K562 (cell line): Measurements from ENCODE around the gene C1QTNF5. TPM values are rescaled to one million over a fixed set of nuclear protein-coding genes. Genes with fewer than 3 reads are reported as not detected.

ENCODE experiments used
- HDAC8 ChIP-seq: fragments of 450-650 bp; IDR thresholded peaks from 2 replicates; pipeline ENCODE4 v1.6.1; 2016; ENCODE audit warnings: mild to moderate bottlenecking, missing genetic modification characterization, moderate library complexity, missing compliant biosample characterization
- NR1H2 ChIP-seq: sonication (generic); formaldehyde crosslinking; IDR thresholded peaks from 2 replicates; pipeline ENCODE4 v1.4.0; 2020; ENCODE audit warnings: mild to moderate bottlenecking, missing genetic modification reagents
- PPARD ChIP-seq: fragments of 250-450 bp; sonication (Bioruptor Pico); IDR thresholded peaks from 2 replicates; pipeline ENCODE4 v1.8.0; 2022; ENCODE audit warnings: inconsistent platforms, mild to moderate bottlenecking, moderate library complexity
- TAL1 ChIP-seq: fragments of 450-650 bp; IDR thresholded peaks from 2 replicates; pipeline ENCODE4 v1.6.1; 2016; ENCODE audit warnings: mild to moderate bottlenecking
- THRAP3 ChIP-seq: fragments of 450-650 bp; IDR thresholded peaks from 2 replicates; pipeline ENCODE4 v1.6.1; 2016; ENCODE audit warnings: mild to moderate bottlenecking, inconsistent platforms, borderline replicate concordance
- ZBTB8A ChIP-seq: fragments of 450-650 bp; IDR thresholded peaks from 2 replicates; pipeline ENCODE4 v1.6.1; 2018; ENCODE audit warnings: mild to moderate bottlenecking, moderate library complexity; ENCODE audit not compliant: partially characterized antibody
- ZNF12 ChIP-seq: sonication (generic); formaldehyde crosslinking; IDR thresholded peaks from 2 replicates; pipeline ENCODE4 v1.4.0; 2020; ENCODE audit warnings: mild to moderate bottlenecking, missing genetic modification reagents
- ZNF146 ChIP-seq: IDR thresholded peaks from one replicate; pipeline ENCODE4 v1.6.1; 2018; ENCODE audit warnings: missing compliant biosample characterization; ENCODE audit not compliant: unreplicated experiment
- ZNF41 ChIP-seq: fragments of 250-450 bp; sonication (Bioruptor Pico); conservative IDR thresholded peaks from 2 replicates; pipeline ENCODE4 v1.4.0; 2020; ENCODE audit warnings: mild to moderate bottlenecking
- polyA plus RNA-seq, 8 experiments: library from polyadenylated mRNA; depleted of rRNA in 4 of 8; stranded (reverse) in 5 of 8; unstranded in 3 of 8; fragments of >200 nt; fragmentation: Nextera tagmentation in 2 of 8; fragmentation: Illumina TruSeq in 1 of 8; extraction: Ambion mirVana in 2 of 8; extraction: Trizol in 1 of 8; gene quantifications; 2 replicates each; pipeline versions ENCODE4 v1.2.1 to v1.2.3, GENCODE V29; 2011 to 2014; ENCODE audit warnings: inconsistent platforms in 1 of 8, missing spikeins in 1 of 8
- total RNA-seq, 7 experiments: library from RNA; depleted of rRNA in 6 of 7; stranded (reverse); fragments of >200 nt in 6 of 7; fragmentation: Illumina TruSeq in 2 of 7; extraction: Trizol in 2 of 7; gene quantifications; 2 replicates each; pipeline versions ENCODE4 v1.2.1 to v1.2.3, GENCODE V29; 2011 to 2021; ENCODE audit warnings: low replicate concordance in 1 of 7
- TF ChIP-seq, protein P1 (sequence below): fragments of 450-650 bp; IDR thresholded peaks from 2 replicates; pipeline ENCODE4 v1.6.1; 2016; ENCODE audit warnings: mild to moderate bottlenecking, moderate library complexity
- TF ChIP-seq, protein P2 (sequence below): IDR thresholded peaks from 2 replicates; pipeline ENCODE4 v1.6.1; 2011; ENCODE audit warnings: borderline replicate concordance, low read depth, mild to moderate bottlenecking, moderate library complexity, low read length; ENCODE audit not compliant: insufficient read depth, poor library complexity, severe bottlenecking

The C1QTNF5 gene
- total and polyA plus RNA-seq, 9 of the 15 experiments (the other 6 are each of a cell fraction or from before 2014, with no cell fraction given) = 0.07 to 0.76 (median 0.24) TPM; not detected in 1

DNA sequence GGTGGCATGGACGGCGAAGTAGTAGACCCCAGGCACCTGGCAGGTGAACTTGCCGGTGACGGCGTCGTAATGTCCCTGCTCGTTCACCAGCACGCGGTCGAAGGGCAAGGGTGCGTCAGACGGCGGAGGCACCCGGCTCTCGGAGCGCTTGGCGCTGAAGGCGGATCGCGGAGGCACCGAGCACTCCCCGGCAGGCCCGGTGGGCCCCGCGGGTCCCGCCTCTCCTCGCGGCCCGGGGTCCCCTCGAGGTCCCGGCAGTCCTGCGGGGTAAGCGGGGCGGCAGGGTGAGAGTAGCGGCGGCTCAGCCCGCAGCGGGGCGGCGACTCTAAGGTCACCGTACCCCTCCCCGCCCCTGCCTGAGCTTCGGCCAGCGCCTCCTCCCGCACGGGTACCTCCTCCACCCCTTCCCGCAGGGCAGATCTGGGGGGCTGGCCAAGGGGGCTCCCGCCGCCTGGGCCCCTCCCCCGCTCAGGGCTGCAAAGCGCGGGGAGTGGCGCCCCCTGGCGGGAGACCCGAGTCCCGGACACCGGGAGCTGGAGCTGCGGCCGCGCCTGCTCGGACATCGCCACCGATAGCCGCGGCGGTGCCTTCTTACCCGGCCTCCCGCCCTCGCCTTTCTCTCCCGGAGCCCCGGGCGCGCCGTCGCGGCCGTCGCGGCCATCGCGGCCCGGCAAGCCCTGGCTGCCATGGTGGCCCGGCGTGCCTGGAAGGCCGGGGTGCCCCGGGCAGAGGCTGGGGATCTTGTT lies 921 bp downstream of the C1QTNF5 start (continued):
- TF ChIP-seq, protein P1, sequence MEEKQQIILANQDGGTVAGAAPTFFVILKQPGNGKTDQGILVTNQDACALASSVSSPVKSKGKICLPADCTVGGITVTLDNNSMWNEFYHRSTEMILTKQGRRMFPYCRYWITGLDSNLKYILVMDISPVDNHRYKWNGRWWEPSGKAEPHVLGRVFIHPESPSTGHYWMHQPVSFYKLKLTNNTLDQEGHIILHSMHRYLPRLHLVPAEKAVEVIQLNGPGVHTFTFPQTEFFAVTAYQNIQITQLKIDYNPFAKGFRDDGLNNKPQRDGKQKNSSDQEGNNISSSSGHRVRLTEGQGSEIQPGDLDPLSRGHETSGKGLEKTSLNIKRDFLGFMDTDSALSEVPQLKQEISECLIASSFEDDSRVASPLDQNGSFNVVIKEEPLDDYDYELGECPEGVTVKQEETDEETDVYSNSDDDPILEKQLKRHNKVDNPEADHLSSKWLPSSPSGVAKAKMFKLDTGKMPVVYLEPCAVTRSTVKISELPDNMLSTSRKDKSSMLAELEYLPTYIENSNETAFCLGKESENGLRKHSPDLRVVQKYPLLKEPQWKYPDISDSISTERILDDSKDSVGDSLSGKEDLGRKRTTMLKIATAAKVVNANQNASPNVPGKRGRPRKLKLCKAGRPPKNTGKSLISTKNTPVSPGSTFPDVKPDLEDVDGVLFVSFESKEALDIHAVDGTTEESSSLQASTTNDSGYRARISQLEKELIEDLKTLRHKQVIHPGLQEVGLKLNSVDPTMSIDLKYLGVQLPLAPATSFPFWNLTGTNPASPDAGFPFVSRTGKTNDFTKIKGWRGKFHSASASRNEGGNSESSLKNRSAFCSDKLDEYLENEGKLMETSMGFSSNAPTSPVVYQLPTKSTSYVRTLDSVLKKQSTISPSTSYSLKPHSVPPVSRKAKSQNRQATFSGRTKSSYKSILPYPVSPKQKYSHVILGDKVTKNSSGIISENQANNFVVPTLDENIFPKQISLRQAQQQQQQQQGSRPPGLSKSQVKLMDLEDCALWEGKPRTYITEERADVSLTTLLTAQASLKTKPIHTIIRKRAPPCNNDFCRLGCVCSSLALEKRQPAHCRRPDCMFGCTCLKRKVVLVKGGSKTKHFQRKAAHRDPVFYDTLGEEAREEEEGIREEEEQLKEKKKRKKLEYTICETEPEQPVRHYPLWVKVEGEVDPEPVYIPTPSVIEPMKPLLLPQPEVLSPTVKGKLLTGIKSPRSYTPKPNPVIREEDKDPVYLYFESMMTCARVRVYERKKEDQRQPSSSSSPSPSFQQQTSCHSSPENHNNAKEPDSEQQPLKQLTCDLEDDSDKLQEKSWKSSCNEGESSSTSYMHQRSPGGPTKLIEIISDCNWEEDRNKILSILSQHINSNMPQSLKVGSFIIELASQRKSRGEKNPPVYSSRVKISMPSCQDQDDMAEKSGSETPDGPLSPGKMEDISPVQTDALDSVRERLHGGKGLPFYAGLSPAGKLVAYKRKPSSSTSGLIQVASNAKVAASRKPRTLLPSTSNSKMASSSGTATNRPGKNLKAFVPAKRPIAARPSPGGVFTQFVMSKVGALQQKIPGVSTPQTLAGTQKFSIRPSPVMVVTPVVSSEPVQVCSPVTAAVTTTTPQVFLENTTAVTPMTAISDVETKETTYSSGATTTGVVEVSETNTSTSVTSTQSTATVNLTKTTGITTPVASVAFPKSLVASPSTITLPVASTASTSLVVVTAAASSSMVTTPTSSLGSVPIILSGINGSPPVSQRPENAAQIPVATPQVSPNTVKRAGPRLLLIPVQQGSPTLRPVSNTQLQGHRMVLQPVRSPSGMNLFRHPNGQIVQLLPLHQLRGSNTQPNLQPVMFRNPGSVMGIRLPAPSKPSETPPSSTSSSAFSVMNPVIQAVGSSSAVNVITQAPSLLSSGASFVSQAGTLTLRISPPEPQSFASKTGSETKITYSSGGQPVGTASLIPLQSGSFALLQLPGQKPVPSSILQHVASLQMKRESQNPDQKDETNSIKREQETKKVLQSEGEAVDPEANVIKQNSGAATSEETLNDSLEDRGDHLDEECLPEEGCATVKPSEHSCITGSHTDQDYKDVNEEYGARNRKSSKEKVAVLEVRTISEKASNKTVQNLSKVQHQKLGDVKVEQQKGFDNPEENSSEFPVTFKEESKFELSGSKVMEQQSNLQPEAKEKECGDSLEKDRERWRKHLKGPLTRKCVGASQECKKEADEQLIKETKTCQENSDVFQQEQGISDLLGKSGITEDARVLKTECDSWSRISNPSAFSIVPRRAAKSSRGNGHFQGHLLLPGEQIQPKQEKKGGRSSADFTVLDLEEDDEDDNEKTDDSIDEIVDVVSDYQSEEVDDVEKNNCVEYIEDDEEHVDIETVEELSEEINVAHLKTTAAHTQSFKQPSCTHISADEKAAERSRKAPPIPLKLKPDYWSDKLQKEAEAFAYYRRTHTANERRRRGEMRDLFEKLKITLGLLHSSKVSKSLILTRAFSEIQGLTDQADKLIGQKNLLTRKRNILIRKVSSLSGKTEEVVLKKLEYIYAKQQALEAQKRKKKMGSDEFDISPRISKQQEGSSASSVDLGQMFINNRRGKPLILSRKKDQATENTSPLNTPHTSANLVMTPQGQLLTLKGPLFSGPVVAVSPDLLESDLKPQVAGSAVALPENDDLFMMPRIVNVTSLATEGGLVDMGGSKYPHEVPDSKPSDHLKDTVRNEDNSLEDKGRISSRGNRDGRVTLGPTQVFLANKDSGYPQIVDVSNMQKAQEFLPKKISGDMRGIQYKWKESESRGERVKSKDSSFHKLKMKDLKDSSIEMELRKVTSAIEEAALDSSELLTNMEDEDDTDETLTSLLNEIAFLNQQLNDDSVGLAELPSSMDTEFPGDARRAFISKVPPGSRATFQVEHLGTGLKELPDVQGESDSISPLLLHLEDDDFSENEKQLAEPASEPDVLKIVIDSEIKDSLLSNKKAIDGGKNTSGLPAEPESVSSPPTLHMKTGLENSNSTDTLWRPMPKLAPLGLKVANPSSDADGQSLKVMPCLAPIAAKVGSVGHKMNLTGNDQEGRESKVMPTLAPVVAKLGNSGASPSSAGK = peak; percentile 97
- no peak for TF ChIP-seq NR1H2 (CRISPR knock-in tag)
- TF ChIP-seq TAL1 = no peak
- TF ChIP-seq ZNF146 (CRISPR knock-in tag) = no peak
- no peak for TF ChIP-seq PPARD (CRISPR knock-in tag)
- TF ChIP-seq ZNF12 = no peak
- no peak for TF ChIP-seq ZBTB8A
- TF ChIP-seq, protein P2, sequence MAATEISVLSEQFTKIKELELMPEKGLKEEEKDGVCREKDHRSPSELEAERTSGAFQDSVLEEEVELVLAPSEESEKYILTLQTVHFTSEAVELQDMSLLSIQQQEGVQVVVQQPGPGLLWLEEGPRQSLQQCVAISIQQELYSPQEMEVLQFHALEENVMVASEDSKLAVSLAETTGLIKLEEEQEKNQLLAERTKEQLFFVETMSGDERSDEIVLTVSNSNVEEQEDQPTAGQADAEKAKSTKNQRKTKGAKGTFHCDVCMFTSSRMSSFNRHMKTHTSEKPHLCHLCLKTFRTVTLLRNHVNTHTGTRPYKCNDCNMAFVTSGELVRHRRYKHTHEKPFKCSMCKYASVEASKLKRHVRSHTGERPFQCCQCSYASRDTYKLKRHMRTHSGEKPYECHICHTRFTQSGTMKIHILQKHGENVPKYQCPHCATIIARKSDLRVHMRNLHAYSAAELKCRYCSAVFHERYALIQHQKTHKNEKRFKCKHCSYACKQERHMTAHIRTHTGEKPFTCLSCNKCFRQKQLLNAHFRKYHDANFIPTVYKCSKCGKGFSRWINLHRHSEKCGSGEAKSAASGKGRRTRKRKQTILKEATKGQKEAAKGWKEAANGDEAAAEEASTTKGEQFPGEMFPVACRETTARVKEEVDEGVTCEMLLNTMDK = peak; percentile 96
- TF ChIP-seq HDAC8 (tag) = 0 out of 2 replicates have a peak, but pooled peaks have one; percentile 38
- no peak for TF ChIP-seq THRAP3
- no peak for TF ChIP-seq ZNF41 (CRISPR knock-in tag)
